CD4-positive, alpha-beta T cell treated with Interleukin-6 at 100 ng/mL for 8 hours (primary cell): ENCODE measurements around the gene CARD9.
"Not testable (repeated sequence)": the region's sequence is repeated elsewhere in the genome, so short reads cannot be mapped to it uniquely, and the experiment has no call there.

Experiments used
- DNase-seq: peaks from one replicate; pipeline ENCODE4 v3.0.0-alpha.2; 2020; ENCODE audit warnings: mixed read lengths, low spot score

The CARD9 gene

GRCh38 chr9:136373300-136374182, at the start of gene CARD9:
CARD9 (minus strand) TSS chr9:136373669; CDS start chr9:136372078, 1,591 bp downstream.
- no peak for DNase-seq

- DNase-seq, result no peak
Observed at GRCh38 chr9:136422876-136423275, 49.4 kb upstream of the CARD9 start.

- DNase-seq, result no peak
Observed at GRCh38 chr9:136421791-136422190, 48.3 kb upstream of the CARD9 start.

GRCh38 chr9:136419092-136419420, 45.6 kb upstream of the CARD9 start:
- no peak for DNase-seq

- no peak for DNase-seq
Observed at GRCh38 chr9:136418182-136419091, 45.0 kb upstream of the CARD9 start.

- no peak for DNase-seq
Observed at GRCh38 chr9:136416914-136417313, 43.4 kb upstream of the CARD9 start.

- no peak for DNase-seq
Observed at GRCh38 chr9:136416427-136416826, 43.0 kb upstream of the CARD9 start.

- DNase-seq, result no peak
Observed at GRCh38 chr9:136412962-136413361, 39.5 kb upstream of the CARD9 start.

- DNase-seq, result no peak
Observed at GRCh38 chr9:136411378-136411777, 37.9 kb upstream of the CARD9 start.

GRCh38 chr9:136410500-136411287, 37.2 kb upstream of the CARD9 start, which contains the start of the genes ENTR1 and PMPCA:
ENTR1 (minus strand) TSS chr9:136410614; CDS start chr9:136410397, 217 bp downstream.
PMPCA (plus strand) TSS chr9:136410658; CDS start chr9:136410669, 11 bp downstream.
- DNase-seq, result peak; percentile 92

GRCh38 chr9:136409557-136410455, 36.3 kb upstream of the CARD9 start:
- peak; percentile 23 for DNase-seq

- DNase-seq, result no peak
Observed at GRCh38 chr9:136407911-136408310, 34.4 kb upstream of the CARD9 start.

GRCh38 chr9:136407061-136407460, 33.6 kb upstream of the CARD9 start:
- not testable (repeated sequence) for DNase-seq

GRCh38 chr9:136405904-136406303, 32.4 kb upstream of the CARD9 start:
- DNase-seq, result not testable (repeated sequence)

GRCh38 chr9:136405481-136405880, 32.0 kb upstream of the CARD9 start:
- no peak for DNase-seq

GRCh38 chr9:136404801-136405136, 31.3 kb upstream of the CARD9 start:
- DNase-seq, result no peak

GRCh38 chr9:136403915-136404800, 30.7 kb upstream of the CARD9 start:
- peak; percentile 52 for DNase-seq

GRCh38 chr9:136403538-136403914, 30.1 kb upstream of the CARD9 start:
- DNase-seq, result peak; percentile 83

- DNase-seq, result no peak
Observed at GRCh38 chr9:136402067-136402466, 28.6 kb upstream of the CARD9 start.
